K562 (cell line): ENCODE data around the gene STAB2.

Experiments used
- E2F4 ChIP-seq: sonication (generic); formaldehyde crosslinking; IDR thresholded peaks from 2 replicates; pipeline ENCODE4 v1.8.0; 2022; ENCODE audit warnings: mild to moderate bottlenecking, low read depth, missing genetic modification reagents
- ERF ChIP-seq: fragments of 450-650 bp; formaldehyde crosslinking; IDR thresholded peaks from 2 replicates; pipeline ENCODE4 v1.4.0; 2020; ENCODE audit warnings: mild to moderate bottlenecking, mixed read lengths
- FOS ChIP-seq: IDR thresholded peaks from 3 replicates; pipeline ENCODE4 v1.6.1; 2011; ENCODE audit not compliant: insufficient read length; ENCODE audit errors: extremely low read depth
- HDAC3 ChIP-seq: fragments of 450-650 bp; IDR thresholded peaks from 2 replicates; pipeline ENCODE4 v1.6.1; 2018; ENCODE audit warnings: borderline replicate concordance, mild to moderate bottlenecking, moderate library complexity; ENCODE audit not compliant: partially characterized antibody
- KDM1A ChIP-seq, 2 experiments: fragments of 450-650 bp; IDR thresholded peaks; 2 replicates each; pipeline ENCODE4 v1.6.1; 2016; ENCODE audit warnings: mild to moderate bottlenecking in 2 of 2
- MAFG ChIP-seq: fragments of 450-650 bp; conservative IDR thresholded peaks from 2 replicates; pipeline ENCODE4 v1.6.1; 2016; ENCODE audit warnings: missing genetic modification characterization, missing compliant biosample characterization
- SMARCC2 ChIP-seq: fragments of 450-650 bp; IDR thresholded peaks from 2 replicates; pipeline ENCODE4 v1.6.1; 2017; ENCODE audit warnings: antibody characterized with exemption, moderate library complexity, mild to moderate bottlenecking, low read depth
- TCF7L2 ChIP-seq: fragments of 150-350 bp; IDR thresholded peaks from 2 replicates; pipeline ENCODE4 v1.6.1; 2016; ENCODE audit warnings: low read depth, mild to moderate bottlenecking, low read length, moderate library complexity

DNA sequence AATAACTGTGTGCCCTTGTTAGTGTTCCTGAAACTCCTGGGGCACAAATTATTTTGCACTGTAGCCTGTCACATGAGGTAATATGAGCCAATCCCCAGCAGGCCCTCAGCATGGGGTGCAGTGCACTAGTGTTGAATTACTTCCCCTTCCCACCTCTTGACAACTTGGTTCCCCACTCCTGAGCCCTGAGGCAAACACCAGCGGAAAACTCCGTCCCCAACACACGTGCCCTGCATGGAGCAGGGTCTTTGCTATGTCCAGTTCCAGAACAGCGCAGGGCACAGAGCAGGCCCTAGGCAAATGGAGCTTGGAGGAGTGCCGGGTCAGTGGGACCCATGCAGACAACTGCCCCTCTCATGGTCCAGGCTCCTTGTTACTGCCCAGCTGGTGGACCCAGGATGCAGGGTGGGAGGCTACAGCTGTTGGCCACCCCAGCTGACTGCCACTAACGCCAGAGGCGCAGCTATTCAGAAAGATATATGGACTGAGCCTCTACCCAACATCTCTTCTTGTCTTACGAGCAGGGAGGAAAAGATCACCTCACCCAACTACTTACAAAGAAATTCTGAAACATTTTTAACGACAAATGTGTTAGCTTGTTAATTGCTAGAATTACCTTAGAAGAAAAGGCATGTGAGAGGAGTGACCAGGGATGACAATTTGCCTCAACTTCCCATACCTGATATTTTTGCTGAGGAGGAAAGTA is 182.3 kb downstream of the STAB2 start:
- TF ChIP-seq TCF7L2 (no peak), HDAC3 (no peak), FOS (no peak), E2F4 (CRISPR knock-in tag) (no peak), MAFG (tag) (no peak), SMARCC2 (no peak), ERF (CRISPR knock-in tag) (no peak), KDM1A (IDR thresholded peaks at IDR 0.05) (no peak)
